H9 (cell line): ENCODE data around the gene ZNF521. TPM values are rescaled to one million over a fixed set of nuclear protein-coding genes. Genes with fewer than 3 reads are reported as not detected.

Experiments
- DNase-seq: peaks from one replicate; pipeline ENCODE4 v3.0.0-alpha.2; 2017
- H2AFZ ChIP-seq: one replicate; pipeline ENCODE4 v1.6.1; 2013; ENCODE audit warnings: mild to moderate bottlenecking, low read length, control low read depth, moderate library complexity
- H2AK5ac ChIP-seq: 2 replicates; pipeline ENCODE4 v1.6.1; 2013; ENCODE audit warnings: low read length, control low read depth, mixed read lengths; ENCODE audit not compliant: insufficient read length
- H2BK120ac ChIP-seq: one replicate; pipeline ENCODE4 v1.6.1; 2013; ENCODE audit warnings: low read depth, mild to moderate bottlenecking, low read length, control low read depth, inconsistent platforms; ENCODE audit not compliant: poor library complexity, severe bottlenecking
- H2BK12ac ChIP-seq: 2 replicates; pipeline ENCODE4 v1.6.1; 2013; ENCODE audit warnings: low read length, control low read depth, mixed read lengths, low read depth; ENCODE audit not compliant: insufficient read length
- H2BK15ac ChIP-seq: 2 replicates; pipeline ENCODE4 v1.6.1; 2013; ENCODE audit warnings: low read depth, low read length, control low read depth
- H2BK20ac ChIP-seq: one replicate; pipeline ENCODE4 v1.6.1; 2013; ENCODE audit warnings: low read depth, mild to moderate bottlenecking, low read length, control low read depth, inconsistent platforms; ENCODE audit not compliant: poor library complexity, severe bottlenecking
- H2BK5ac ChIP-seq: 2 replicates; pipeline ENCODE4 v1.6.1; 2013; ENCODE audit warnings: low read length, control low read depth, mixed read lengths; ENCODE audit not compliant: insufficient read length
- H3K14ac ChIP-seq: 2 replicates; pipeline ENCODE4 v1.6.1; 2013; ENCODE audit warnings: low read length, control low read depth; ENCODE audit not compliant: insufficient read depth
- H3K18ac ChIP-seq: 2 replicates; pipeline ENCODE4 v1.6.1; 2013; ENCODE audit warnings: low read depth, mild to moderate bottlenecking, mixed read lengths, low read length, control low read depth; ENCODE audit not compliant: insufficient read length
- H3K23ac ChIP-seq: 2 replicates; pipeline ENCODE4 v1.6.1; 2013; ENCODE audit warnings: low read length, control low read depth, mixed read lengths, low read depth; ENCODE audit not compliant: insufficient read length
- H3K23me2 ChIP-seq: 2 replicates; pipeline ENCODE4 v1.6.1; 2013; ENCODE audit warnings: low read depth, mild to moderate bottlenecking, mixed read lengths, low read length, control low read depth; ENCODE audit not compliant: insufficient read length, poor library complexity, severe bottlenecking
- H3K27ac ChIP-seq: 2 replicates; pipeline ENCODE4 v1.5.1; 2013; ENCODE audit warnings: low read length, control low read depth, mixed read lengths, low read depth; ENCODE audit not compliant: insufficient read length
- H3K27me3 ChIP-seq: 2 replicates; pipeline ENCODE4 v1.6.1; 2013; ENCODE audit warnings: low read length, control low read depth, inconsistent platforms; ENCODE audit not compliant: insufficient read depth
- H3K4ac ChIP-seq: 2 replicates; pipeline ENCODE4 v1.6.1; 2013; ENCODE audit warnings: low read depth, mild to moderate bottlenecking, control low read depth, inconsistent platforms, low read length, moderate library complexity
- H3K4me1 ChIP-seq: 2 replicates; pipeline ENCODE4 v1.6.1; 2013; ENCODE audit warnings: low read length, control low read depth, inconsistent platforms; ENCODE audit not compliant: insufficient read depth
- H3K4me2 ChIP-seq: 2 replicates; pipeline ENCODE4 v1.6.1; 2013; ENCODE audit warnings: low read length, control low read depth, mixed read lengths; ENCODE audit not compliant: insufficient read length, insufficient read depth
- H3K56ac ChIP-seq: 2 replicates; pipeline ENCODE4 v1.6.1; 2013; ENCODE audit warnings: low read depth, mild to moderate bottlenecking, mixed read lengths, low read length, control low read depth; ENCODE audit not compliant: insufficient read length
- H3K79me1 ChIP-seq: 2 replicates; pipeline ENCODE4 v1.6.1; 2013; ENCODE audit warnings: low read depth, mild to moderate bottlenecking, moderate library complexity, low read length, control low read depth, inconsistent platforms; ENCODE audit not compliant: insufficient read depth, poor library complexity, severe bottlenecking
- H3K79me2 ChIP-seq: 2 replicates; pipeline ENCODE4 v1.6.1; 2013; ENCODE audit warnings: low read length, control low read depth, inconsistent platforms; ENCODE audit not compliant: insufficient read depth
- H3K9ac ChIP-seq: 2 replicates; pipeline ENCODE4 v1.6.1; 2013; ENCODE audit warnings: low read length, control low read depth, mixed read lengths; ENCODE audit not compliant: insufficient read length; ENCODE audit errors: extremely low read depth
- H3K9me3 ChIP-seq: one replicate; pipeline ENCODE4 v1.6.1; 2013; ENCODE audit warnings: low read depth, low read length, inconsistent platforms; ENCODE audit not compliant: control insufficient read depth
- H3T11ph ChIP-seq: one replicate; pipeline ENCODE4 v1.6.1; 2013; ENCODE audit warnings: mild to moderate bottlenecking, low read length, control low read depth, inconsistent platforms
- H4K20me1 ChIP-seq: one replicate; pipeline ENCODE4 v1.6.1; 2013; ENCODE audit not compliant: control insufficient read depth, insufficient read length, insufficient read depth
- H4K5ac ChIP-seq: 2 replicates; pipeline ENCODE4 v1.6.1; 2013; ENCODE audit warnings: low read depth, mild to moderate bottlenecking, mixed read lengths, low read length, control low read depth; ENCODE audit not compliant: insufficient read length
- H4K8ac ChIP-seq: replicated peaks from 2 replicates; pipeline ENCODE4 v1.6.1; 2013; ENCODE audit warnings: low read length, control low read depth, mixed read lengths, low read depth; ENCODE audit not compliant: insufficient read length
- H4K91ac ChIP-seq: 2 replicates; pipeline ENCODE4 v1.6.1; 2013; ENCODE audit warnings: low read depth, mild to moderate bottlenecking, moderate library complexity, mixed read lengths, low read length, control low read depth; ENCODE audit not compliant: insufficient read length
- H3K27ac Mint-ChIP-seq, 3 experiments: 2 replicates in 2 of 3; 3 replicates in 1 of 3; pipeline ENCODE4 v1.8.0; 2020 to 2021; ENCODE audit warnings: mixed read lengths in 3 of 3, mild to moderate bottlenecking in 1 of 3, moderate library complexity in 1 of 3
- H3K27me3 Mint-ChIP-seq: 2 replicates; pipeline ENCODE4 v1.8.0; 2021; ENCODE audit warnings: low read depth, mild to moderate bottlenecking, moderate library complexity, mixed read lengths
- H3K36me3 Mint-ChIP-seq, 3 experiments: 2 replicates in 2 of 3; 3 replicates in 1 of 3; pipeline ENCODE4 v1.8.0; 2020 to 2021; ENCODE audit warnings: low read depth in 3 of 3, mixed read lengths in 3 of 3; ENCODE audit not compliant: insufficient read depth in 1 of 3
- H3K4me1 Mint-ChIP-seq, 2 experiments: 2 replicates each; pipeline ENCODE4 v1.8.0; 2020; ENCODE audit warnings: mixed read lengths in 2 of 2
- H3K4me3 Mint-ChIP-seq, 2 experiments: 2 replicates in 1 of 2; 3 replicates in 1 of 2; pipeline ENCODE4 v1.8.0; 2020 to 2021; ENCODE audit warnings: mild to moderate bottlenecking in 2 of 2, mixed read lengths in 2 of 2, moderate library complexity in 1 of 2
- H3K9me3 Mint-ChIP-seq, 2 experiments: 2 replicates in 1 of 2; 3 replicates in 1 of 2; pipeline ENCODE4 v1.8.0; 2020; ENCODE audit warnings: mild to moderate bottlenecking in 2 of 2, mixed read lengths in 2 of 2, moderate library complexity in 1 of 2
- WGBS: extraction: QIAGEN DNeasy Blood & Tissue Kit; methylation state at CpG from one replicate; pipeline ENCODE4 v1.1.7; 2013; ENCODE audit warnings: missing lambda C conversion rate, low lambda C conversion rate, mixed read lengths; ENCODE audit not compliant: insufficient read length; ENCODE audit errors: extremely low coverage; 5-methylcytosine and 5-hydroxymethylcytosine counted together
- total RNA-seq: library from RNA; stranded (reverse); gene quantifications from 2 replicates; pipeline ENCODE4 v1.2.1, GENCODE V29; 2021
- TF ChIP-seq, protein P1 (sequence below): fragments of 200-600 bp; sonication (generic); conservative IDR thresholded peaks from 3 replicates; pipeline ENCODE4 v1.8.0; 2021; ENCODE audit warnings: antibody characterized with exemption, mild to moderate bottlenecking

Gene ZNF521
- total RNA-seq, 1 experiment from 2014 or later, result 3.3 TPM

DNA sequence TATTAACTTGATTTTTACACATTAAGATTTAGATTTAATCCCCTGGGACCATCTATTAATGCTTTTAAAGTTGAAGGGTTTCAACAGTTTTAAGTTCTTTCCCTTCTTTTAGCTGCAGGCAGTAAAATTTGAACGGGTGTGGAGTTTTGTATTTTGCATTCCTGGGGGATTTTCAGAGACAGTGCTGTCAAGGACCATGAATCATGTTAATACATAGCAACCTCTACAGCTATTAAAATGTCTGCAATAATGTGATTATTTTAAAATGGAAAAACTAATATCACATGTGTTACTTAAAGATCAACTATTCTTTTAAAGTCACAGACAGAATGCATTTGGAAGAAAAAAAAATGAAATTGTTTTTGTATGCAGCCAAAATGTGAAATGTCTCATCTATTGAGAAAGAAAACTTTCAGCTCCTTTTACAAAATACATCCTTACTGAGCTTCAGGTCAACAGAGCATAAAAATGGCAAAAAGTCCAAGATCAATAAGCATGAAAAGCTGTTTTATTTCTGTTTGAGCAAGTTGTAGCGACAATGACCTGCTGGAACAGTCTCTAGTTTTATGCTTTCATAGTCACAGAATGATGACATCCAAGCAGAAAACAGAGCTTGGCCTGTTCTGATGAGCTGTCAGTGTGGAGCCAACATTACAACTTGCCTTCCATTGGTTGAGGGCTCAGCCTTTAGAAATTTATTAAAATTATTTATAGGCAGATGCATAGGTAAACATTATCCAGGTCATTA, 21.6 kb upstream of the ZNF521 start:
- H3K23me2 ChIP-seq, result no peaks in the 10 kb centered on the region
- no peak overlapping the region for H2BK15ac ChIP-seq
- no peak overlapping the region for H3K18ac ChIP-seq
- H3K4ac ChIP-seq, result no peak overlapping the region
- no peaks in the 10 kb centered on the region for H3K9me3 ChIP-seq
- no peak overlapping the region for H2BK12ac ChIP-seq
- no peaks in the 10 kb centered on the region for H3K36me3 Mint-ChIP-seq
- no peaks in the 10 kb centered on the region for H3K9me3 Mint-ChIP-seq
- no peak overlapping the region for H2BK120ac ChIP-seq
- H2AK5ac ChIP-seq, result no peak overlapping the region
- no CpG with 5 or more reads among the region's 2 CpGs for WGBS
- no peak for DNase-seq
- no peaks in the 10 kb centered on the region for H3K79me1 ChIP-seq
- H3K79me2 ChIP-seq, result no peaks in the 10 kb centered on the region
- H4K8ac ChIP-seq, result no peak overlapping the region
- peaks cover 6% of the 10 kb centered on the region for H3K27me3 Mint-ChIP-seq
- H3K4me1 ChIP-seq, result no peaks in the 10 kb centered on the region
- H3K9ac ChIP-seq, result no peak overlapping the region
- H4K5ac ChIP-seq, result no peak overlapping the region
- H4K20me1 ChIP-seq, result no peaks in the 10 kb centered on the region
- no peak overlapping the region for H3T11ph ChIP-seq
- H2AFZ ChIP-seq, result no peak overlapping the region
- H3K14ac ChIP-seq, result no peak overlapping the region
- H2BK5ac ChIP-seq, result no peak overlapping the region
- no peaks in the 10 kb centered on the region for H3K4me1 Mint-ChIP-seq
- H3K56ac ChIP-seq, result no peak overlapping the region
- H4K91ac ChIP-seq, result no peak overlapping the region
- no peak overlapping the region for H3K4me3 Mint-ChIP-seq
- no peaks in the 10 kb centered on the region for H3K27me3 ChIP-seq
- no peak overlapping the region for H2BK20ac ChIP-seq
- no peak overlapping the region for H3K4me2 ChIP-seq
- H3K27ac Mint-ChIP-seq, result no peak overlapping the region
- no peak overlapping the region for H3K23ac ChIP-seq
- TF ChIP-seq, protein P1, sequence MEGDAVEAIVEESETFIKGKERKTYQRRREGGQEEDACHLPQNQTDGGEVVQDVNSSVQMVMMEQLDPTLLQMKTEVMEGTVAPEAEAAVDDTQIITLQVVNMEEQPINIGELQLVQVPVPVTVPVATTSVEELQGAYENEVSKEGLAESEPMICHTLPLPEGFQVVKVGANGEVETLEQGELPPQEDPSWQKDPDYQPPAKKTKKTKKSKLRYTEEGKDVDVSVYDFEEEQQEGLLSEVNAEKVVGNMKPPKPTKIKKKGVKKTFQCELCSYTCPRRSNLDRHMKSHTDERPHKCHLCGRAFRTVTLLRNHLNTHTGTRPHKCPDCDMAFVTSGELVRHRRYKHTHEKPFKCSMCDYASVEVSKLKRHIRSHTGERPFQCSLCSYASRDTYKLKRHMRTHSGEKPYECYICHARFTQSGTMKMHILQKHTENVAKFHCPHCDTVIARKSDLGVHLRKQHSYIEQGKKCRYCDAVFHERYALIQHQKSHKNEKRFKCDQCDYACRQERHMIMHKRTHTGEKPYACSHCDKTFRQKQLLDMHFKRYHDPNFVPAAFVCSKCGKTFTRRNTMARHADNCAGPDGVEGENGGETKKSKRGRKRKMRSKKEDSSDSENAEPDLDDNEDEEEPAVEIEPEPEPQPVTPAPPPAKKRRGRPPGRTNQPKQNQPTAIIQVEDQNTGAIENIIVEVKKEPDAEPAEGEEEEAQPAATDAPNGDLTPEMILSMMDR, result no peak
- no peak overlapping the region for H3K27ac ChIP-seq
